GM12874 (cell line): ENCODE results near the gene U2SURP.

Source experiments
- CTCF ChIP-seq: IDR thresholded peaks from 2 replicates; pipeline ENCODE4 v1.5.1; 2011; ENCODE audit warnings: low read depth, mild to moderate bottlenecking, control low read depth, low read length, moderate library complexity; ENCODE audit not compliant: insufficient read depth

The U2SURP gene

DNA sequence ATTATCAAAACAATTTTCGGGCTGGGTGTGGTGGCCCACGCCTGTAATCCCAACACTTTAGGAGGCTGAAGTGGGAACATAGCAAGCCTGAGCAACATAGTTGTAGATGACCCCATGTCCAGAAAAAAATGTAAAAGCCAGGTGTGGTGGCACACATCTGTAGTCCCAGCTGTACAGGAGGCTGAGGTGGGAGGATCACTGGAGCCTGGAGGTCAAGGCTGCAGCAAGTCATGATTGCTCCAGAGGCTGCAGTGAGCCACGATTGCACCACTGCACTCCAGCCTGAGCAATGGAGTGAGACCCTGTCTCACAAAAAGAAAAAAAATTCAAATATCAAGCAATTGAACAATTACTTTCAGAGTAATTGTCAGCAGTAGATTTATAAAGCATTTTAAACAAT is 29.9 kb upstream of the U2SURP start:
- no peak for TF ChIP-seq CTCF

DNA sequence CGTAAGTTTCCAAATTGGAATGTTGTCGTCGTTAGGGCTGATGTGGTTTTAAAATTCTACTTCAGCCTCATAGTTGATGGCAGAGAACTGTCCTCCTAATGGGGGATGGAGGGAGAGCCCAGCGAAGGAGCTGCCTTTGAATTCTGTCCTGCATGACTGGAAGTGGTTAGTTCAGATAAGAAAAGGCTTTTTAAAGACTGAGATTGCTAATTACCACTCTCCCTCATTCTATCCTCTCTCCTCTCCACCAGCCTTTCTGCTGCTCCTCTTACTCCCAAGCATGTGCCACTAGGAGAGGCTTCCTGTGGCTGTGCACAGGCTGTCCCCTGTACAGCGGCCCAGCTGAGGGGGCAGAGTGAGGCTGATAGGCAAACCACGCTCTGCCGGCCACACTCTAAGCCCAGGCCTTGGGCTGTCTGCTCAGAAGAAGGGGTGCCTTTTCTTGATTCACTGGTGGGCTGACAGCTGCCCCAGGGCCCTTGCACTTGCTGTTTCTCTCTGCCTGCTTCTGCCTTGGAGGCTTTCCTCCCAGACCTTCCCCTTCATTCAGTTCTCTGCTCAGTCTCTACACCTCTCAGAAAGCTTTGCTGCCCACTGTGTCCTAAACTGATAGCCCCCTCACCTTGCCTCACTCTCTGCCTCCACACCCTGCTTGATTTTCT is 29.1 kb upstream of the U2SURP start:
- TF ChIP-seq CTCF, result no peak

DNA sequence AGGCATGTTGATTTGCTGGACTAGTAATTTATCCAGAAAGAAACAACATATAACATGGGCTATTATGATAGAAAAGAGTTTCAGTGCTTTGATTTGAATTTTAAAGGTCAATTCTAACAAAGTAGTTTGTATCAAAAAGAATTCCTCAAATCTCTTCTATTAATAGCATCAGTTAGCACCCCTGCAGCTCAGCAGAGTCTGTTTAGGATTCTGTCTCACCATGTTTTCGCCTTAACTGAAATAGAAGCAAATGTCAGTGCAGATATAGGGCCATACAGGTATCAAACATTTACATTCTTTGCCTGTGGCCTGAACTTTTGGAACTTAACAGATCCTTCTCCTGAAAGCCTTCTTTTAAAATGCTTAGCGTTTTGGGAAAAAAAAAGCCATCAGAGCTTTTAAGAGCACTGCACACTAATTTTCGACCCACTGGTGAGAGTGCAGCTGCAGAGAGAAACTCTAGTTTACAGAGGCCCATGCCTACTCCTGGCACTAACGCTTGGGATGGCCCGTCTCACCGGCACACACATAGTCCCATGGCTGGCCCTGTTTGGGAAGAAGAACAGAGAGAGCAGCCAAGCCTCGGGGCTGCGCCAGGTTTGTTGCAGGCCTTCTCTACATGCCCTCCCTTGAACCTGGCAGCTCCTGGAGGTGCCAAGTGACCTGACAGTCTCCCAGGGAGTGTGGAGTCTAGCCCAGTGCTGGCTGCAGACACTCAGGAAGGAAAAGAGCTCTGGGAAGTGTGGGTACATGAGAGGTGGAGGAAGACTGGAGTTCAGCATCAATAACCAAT is 28.0 kb upstream of the U2SURP start:
- no peak for TF ChIP-seq CTCF

- TF ChIP-seq CTCF, result no peak
Measured at GRCh38 chr3:142975316-142975995, 25.9 kb upstream of the U2SURP start.

DNA sequence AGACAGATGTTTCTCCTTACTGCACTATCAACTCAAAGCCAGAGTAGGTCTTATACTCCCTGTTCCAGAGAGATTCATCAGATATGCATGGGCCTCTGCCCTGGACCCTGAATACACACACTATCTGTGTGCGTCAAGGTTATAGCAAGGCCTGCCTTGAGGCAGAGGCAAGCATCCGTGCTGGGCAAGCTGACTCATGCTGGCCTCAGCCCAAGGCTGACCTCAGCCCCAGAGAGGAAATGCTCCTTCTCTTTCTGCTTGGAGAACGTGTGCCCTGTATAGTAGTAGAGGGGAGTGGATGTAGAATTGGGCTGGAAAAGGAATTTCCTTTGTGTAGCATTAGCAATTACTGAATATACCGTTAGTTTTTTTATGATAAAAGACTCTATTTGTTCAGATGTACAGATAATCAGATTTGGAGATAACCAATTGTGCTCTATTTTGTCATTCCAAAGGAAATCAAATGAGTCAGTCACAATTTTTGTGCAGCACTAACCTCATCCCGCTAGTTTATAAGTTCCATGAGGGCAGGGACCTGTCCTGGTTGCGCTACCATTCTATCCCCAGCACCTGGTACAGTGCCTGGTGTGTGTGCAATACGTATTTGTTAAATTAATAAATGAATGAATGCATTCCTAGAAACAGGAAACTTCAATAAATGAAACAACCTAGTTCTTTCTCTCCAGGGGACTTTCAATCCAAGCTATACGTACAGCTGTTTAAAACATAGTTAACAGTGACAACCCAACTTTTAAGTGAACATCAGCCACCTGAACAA is 24.6 kb upstream of the U2SURP start:
- no peak for TF ChIP-seq CTCF

DNA sequence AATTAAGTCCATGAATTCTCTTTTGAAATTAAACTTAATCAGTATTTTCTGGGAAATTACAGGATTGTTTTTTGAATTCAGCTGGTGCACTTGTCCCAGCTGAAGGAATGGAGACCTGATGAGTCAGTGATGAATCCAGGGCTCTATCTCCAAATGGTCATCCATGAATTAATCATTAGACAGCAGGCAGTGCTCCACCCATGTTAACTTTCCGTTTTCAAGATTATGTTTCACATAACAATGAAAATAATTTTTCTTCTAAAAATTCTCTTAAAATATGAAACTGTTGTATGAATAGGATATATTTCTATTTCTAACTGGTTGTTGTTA is 24.0 kb upstream of the U2SURP start:
- TF ChIP-seq CTCF, result no peak

DNA sequence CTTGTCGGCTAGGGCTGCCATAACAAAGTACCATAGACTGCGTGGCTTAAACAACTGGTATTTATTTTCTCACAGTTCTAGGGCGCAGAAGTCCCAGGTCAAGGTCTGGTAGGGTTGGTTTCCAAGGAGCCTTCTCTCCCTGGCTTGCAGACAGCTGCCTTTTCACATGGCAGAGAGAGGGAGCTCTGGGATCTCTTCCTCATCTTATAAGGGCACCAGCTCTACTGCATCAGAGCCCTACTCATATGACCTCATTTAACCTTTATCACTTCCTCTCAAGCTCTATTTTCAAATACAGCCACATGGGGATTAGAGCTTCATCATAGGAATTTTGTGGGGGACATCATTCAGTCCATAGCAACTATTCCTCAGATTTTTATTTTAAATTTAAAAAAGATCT is 20.3 kb upstream of the U2SURP start:
- no peak for TF ChIP-seq CTCF
